NCI-H2081 treated with DMSO at 0.1 percent for 48 hours (cell line): ENCODE measurements around the gene GIT2.
"Not testable (repeated sequence)": the region's sequence is repeated elsewhere in the genome, so short reads cannot be mapped to it uniquely, and the experiment has no call there.

ENCODE experiments used
- DNase-seq: peaks from one replicate; lab custom pipeline; 2025; lab: John Stamatoyannopoulos, UW

The GIT2 gene

DNA sequence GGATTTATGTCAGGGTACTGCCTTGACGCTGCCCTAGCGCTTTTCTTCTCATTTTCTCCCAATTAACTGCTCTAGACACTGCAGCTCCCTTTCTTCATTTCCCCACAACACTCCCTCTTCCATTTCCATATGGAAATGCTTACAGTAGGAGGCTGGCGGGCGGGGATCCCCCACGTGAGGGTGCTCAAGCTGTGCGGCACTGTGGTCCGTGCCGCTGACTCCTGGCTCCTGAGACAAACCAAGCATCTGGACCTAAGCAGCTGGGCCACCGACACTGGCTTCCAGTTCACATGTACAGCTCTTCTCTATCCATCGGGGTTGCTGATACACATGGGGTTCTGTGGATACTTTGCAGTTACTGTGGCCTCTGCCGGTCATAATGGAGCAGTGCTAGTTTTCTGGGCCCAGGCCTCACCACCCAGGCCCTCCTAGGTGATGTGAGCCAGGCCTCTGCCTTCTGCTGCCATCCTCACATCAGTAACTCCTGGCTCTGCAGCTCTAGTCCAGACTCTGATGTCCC lies 75.8 kb downstream of the GIT2 start:
- DNase-seq = no peak

DNA sequence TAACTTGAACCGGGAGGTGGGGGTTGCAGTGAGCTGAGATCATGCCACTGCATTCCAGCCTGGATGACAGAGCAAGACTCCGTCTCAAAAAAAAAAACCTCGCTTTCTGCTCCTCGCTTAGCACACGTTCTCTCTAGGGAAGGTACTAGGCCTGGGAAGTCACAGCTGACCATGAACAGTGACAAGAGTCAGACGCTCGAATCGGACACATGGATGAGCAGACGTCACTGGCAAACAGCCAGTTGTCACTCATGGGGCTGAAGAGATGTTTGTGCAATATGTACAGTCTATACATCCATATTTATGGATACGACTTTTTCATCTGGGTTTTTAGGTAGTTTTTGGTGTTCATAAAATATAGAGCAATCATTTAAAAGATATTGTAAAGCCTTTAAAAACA lies 76.7 kb downstream of the GIT2 start:
- no peak for DNase-seq

DNA sequence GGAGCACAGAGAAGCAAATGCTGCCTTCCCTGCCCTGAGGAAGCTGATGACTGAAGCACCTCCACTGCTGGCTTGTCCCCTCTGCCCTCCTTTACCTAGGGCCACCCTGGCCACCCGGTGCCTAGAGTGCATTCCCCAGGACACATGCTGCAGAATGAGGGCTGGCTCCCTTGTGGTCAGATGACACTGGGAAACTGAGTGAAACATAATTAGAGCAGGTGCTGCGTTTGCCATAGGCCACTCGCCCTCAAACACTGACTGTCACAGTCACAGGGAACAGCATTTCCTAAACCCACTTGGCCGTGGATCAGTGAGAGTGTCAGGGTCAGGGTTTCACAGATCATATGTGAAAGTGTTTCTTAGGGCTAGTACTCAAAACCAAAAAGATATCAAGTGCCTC lies 80.1 kb downstream of the GIT2 start:
- no peak for DNase-seq

DNA sequence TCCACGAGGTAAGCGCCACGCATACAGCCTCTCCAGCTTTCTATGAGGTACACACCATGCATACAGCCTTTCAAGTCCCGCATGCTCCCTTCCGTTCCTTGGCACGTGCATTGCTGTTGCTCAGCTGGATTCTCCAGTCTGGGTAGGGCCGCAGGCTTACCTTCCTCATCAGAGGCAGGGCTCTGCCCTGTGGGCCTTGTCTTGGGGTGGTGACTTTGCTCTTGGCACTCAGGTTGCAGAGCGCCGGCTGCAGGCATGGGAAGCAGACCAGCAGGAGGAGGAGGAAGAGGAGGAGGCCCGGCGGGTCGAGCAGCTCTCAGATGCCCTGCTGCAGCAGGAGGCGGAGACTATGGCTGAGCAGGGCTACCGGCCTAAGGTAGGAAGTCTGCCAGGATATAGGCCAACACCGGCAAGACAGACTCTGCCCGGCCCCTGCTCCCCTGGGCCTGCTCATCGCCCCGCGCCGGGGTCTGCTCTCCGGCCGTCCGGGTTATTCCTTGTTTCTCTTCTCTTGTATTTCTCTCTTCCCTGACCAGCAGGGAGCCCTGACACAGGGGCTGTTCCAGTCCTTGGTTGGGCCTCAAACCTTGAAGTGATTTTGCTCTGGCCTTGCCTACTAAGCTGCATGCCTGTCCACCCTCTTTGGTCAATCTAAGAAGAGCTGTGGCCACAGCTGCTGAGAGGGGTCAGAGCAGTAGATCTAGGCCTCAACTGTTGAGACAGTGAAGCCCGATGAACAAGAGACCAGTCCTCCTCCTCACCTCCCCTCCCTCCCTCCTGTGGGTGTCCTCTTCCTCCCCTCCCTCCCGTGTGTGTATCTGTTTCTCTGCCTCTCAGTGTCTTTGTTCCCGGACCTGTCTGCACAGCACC lies 80.8 kb downstream of the GIT2 start:
- DNase-seq = no peak

GRCh38 chr12:109914461-109914860 lies 81.7 kb downstream of the GIT2 start:
- no peak for DNase-seq

DNA sequence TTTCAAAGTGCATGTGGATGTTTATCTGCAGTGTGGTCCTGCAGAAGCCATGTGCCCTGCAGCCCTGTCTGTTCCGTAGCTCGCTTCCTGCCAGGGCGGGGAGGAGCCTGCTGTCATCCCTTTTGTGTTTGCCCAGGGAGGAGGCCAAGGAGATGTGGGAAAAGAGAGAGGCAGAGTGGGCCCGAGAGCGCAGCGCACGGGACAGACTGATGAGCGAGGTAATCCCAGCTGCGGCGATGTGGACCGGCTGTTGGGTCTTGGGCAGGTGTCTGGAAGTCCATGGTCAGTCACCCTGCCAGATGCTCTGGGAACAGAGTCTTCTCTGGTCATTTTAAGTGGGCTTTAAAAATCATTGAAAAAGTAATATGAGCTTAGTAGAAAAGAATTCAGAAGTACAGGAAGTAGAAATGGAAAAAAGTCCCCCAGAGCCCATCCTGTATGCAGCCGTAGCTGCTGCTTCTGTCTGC lies 83.3 kb downstream of the GIT2 start:
- DNase-seq = no peak

DNA sequence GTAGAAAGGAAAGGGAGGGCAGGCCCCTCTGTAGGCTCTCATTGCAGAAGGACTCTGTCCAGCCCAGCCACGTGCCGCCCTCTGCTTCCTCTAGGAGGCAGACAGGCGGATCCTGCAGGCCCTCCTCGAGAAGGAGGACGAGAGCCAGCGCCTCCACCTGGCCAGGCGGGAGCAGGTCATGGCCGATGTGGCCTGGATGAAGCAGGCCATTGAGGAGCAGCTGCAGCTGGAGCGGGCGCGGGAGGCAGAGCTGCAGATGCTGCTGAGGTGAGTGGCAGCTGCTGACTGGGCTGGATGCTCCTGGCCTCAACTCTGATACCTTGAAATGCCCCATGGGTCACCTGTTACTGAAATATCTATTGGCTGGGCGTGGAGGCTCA lies 85.2 kb downstream of the GIT2 start:
- no peak for DNase-seq

GRCh38 chr12:109910254-109910968 lies 85.8 kb downstream of the GIT2 start:
- DNase-seq = no peak

DNA sequence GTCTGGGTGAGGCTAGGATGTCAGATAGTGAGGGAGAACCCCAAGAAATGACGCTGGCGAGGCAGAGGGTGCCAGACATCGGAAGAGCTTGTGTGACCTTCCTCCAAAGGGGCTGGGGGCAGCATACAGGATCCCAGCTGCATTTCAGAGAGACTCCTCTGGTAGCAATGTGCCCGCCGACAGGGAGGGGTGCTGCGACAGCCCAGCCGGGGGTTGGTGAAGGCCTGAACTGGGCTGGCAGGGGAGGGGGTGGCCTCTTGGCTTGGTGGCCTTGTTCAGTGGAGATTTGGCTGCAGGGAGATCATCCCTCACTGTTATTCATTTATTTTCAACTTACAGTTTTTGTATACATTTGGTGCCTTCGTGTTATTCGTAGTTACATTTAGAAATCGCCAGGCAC lies 90.9 kb downstream of the GIT2 start:
- no peak for DNase-seq

DNA sequence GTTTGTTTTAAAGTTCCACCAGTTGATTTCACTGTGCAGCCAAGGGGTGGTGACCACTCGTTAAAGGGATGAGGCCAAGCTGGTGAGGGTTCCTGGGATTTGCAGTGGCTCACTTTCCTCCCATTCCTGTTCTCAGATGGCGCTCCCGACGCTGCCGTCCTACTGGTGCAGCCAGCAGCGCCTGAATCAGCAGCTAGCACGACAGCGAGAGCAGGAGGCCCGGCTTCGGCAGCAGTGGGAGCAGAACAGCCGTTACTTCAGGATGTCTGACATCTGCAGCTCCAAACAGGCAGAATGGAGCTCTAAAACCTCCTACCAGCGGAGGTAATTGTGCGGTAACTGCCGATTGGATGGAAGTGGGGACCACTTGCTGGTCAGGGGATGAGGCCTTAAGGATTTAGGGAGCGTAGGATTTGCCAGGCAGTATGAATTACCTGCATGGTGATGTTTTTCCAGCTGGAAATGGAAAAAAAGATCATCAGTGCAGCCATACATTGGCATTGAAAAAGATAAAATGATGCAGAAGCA lies 93.2 kb downstream of the GIT2 start:
- no peak for DNase-seq

DNA sequence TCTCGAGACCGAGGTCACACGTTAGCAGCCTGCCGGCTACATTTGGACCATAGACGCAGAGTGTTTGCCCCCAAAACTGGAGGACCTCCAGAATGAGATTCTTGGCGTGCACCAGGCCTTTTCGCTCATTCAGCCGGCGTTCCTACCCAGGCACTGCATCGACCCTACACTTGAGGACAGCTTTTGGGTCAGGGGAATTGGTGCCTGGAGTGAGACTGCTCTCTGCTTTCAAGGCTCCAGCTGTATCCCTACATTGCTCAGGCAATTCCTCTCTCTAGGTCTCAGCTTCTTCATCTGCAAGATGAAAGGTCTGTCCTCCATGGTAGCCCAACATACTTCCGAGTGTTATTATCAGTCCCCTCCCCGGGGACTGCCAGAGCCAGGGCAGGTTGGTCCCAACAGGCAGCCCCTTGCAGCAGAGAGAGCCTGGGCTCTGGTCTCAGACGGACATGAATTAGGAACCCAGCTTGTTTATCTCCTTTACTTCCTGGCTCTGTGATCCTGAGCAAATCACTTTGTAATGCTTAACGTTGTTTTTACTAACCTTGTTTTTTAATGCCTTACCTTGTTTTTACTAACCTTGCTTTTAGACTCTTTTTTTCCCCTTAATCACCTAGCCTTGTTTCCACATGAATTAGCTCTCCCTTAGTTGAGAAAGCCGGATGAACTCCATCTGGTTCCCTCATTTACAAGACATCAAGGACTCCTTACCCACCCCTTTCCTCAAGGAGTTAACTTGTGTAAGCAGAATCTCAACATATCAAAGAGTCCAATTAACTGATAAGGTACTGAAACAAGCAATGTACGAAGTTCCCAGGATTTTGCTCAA lies 95.2 kb downstream of the GIT2 start:
- DNase-seq = no peak

GRCh38 chr12:109899783-109900751 lies 96.1 kb downstream of the GIT2 start, which contains the start of gene TCHP:
Gene TCHP, plus strand, starts transcription at chr12:109900274. Its CDS starts 2,753 bp downstream, at chr12:109903027.
- DNase-seq = peak; percentile 21

DNA sequence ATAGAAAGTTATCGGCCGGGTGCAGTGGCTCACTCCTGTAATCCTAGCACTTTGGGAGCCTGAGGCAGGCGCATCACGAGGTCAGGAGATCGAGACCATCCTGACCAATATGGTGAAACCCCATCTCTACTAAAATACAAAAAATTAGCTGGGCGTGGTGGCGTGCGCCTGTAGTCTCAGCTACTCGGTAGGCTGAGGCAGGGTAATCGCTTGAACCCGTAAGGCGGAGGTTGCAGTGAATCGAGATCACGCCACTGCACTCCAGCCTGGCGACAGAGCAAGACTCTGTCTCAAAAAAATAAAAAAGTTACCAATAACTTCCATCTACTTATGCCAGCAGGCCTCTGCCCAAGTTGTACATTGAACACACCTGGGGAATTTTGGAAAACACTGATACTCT lies 96.8 kb downstream of the GIT2 start:
- DNase-seq = not testable (repeated sequence)

DNA sequence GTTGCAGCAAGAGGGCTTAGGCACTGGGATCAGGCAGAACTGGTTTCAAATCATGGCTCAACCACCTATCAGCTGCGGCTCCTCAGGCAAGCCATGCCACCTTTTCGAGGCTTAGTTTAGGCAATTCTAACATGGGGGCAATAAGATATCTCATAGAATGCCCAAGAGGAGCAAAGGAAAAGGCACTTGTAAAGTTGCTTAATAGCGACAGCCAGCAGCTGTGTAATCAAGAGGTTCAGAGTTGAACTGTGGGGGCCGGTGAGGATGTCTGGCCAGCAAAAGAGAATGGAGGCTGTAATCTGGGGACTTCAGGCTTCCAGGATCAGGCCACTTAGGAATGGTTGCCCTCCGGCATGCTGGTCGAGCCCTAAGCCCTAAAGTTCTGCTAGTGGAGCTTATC lies 99.1 kb downstream of the GIT2 start:
- DNase-seq = no peak

- DNase-seq = no peak
Observed at GRCh38 chr12:109896188-109896587, 100.0 kb downstream of the GIT2 start.

- DNase-seq = no peak
Observed at GRCh38 chr12:109894939-109895338, 101.2 kb downstream of the GIT2 start.

GRCh38 chr12:109893261-109893995 lies 102.7 kb downstream of the GIT2 start:
- DNase-seq = no peak

DNA sequence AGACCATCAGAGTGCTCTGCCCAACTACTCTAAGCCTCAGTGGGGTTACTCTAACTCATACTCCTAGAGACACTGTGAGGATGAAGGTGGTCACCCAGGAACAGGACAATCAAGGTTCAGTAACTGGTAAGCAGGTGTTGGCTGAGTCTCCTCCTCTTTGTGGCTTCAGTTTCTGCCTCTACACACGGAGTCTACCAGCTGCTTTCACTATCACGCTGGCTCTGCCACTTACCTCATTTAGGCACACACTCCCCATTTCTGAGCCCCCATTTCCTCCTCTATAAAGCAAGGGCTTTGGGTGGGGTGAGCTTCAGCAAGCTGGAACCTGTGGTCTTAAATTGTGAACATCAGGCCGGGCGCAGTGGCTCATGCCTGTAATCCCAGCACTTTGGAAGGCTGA lies 103.4 kb downstream of the GIT2 start:
- no peak for DNase-seq

GRCh38 chr12:109892165-109892715 lies 103.9 kb downstream of the GIT2 start:
- DNase-seq = no peak

- DNase-seq = not testable (repeated sequence)
Observed at GRCh38 chr12:109891731-109892130, 104.4 kb downstream of the GIT2 start.
